ENCODE data around the gene PPEF2.
A peak's percentile ranks its signal among the peaks of the same experiment; 100 is the strongest.

PPEF2 gene

GRCh38 chr4:75858721-75859120 lies 43.5 kb downstream of the PPEF2 start:
- Histone ChIP-seq H3K9ac (ENCODE audit: low read length) (no peak overlapping the region), H3K27ac (ENCODE audit: low read length) (no peak overlapping the region), H3K4me3 (ENCODE audit: low read length) (no peak overlapping the region), H2AFZ (ENCODE audit: low read length) (no peak overlapping the region), H3F3A (ENCODE audit: insufficient read depth, low read length) (no peaks in the 10 kb centered on the region), H3K27me3 (replicated peaks; ENCODE audit: insufficient read depth, low read length) (no peaks in the 10 kb centered on the region), H3K4me1 (ENCODE audit: low read length) (no peaks in the 10 kb centered on the region), H3K4me2 (ENCODE audit: low read depth, low read length) (no peak overlapping the region), H3K36me3 (replicated peaks; ENCODE audit: insufficient read depth, low read length) (no peaks in the 10 kb centered on the region), H3K9me2 (replicated peaks; ENCODE audit: insufficient read depth, low read length) (no peaks in the 10 kb centered on the region), H3K79me2 (ENCODE audit: low read length) (no peaks in the 10 kb centered on the region), H3K9me3 (replicated peaks; ENCODE audit: insufficient read depth, low read length) (no peaks in the 10 kb centered on the region), H4K20me1 (ENCODE audit: insufficient read depth, low read length) (no peaks in the 10 kb centered on the region)
- no peak for DNase-seq
- no peak for TF ChIP-seq EZH2 (optimal IDR thresholded peaks at IDR 0.05; ENCODE audit: low read depth, low read length)
- TF ChIP-seq EZH2phosphoT487 (IDR thresholded peaks at IDR 0.05; ENCODE audit: low read length) = no peak
- TF ChIP-seq CTCF (IDR thresholded peaks at IDR 0.05; ENCODE audit: low read length) = no peak

GRCh38 chr4:75849461-75849860 lies 52.8 kb downstream of the PPEF2 start:
- H3K9me2 ChIP-seq (replicated peaks; ENCODE audit: insufficient read depth, low read length) = no peaks in the 10 kb centered on the region
- H3K36me3 ChIP-seq (replicated peaks; ENCODE audit: insufficient read depth, low read length) = no peaks in the 10 kb centered on the region
- H3K79me2 ChIP-seq (ENCODE audit: low read length) = no peaks in the 10 kb centered on the region
- peaks cover 11% of the 10 kb centered on the region; the same call in 1 of the 2 replicates for H3K4me1 ChIP-seq (ENCODE audit: low read length)
- no peak overlapping the region for H3K9ac ChIP-seq (ENCODE audit: low read length)
- no peak overlapping the region for H3K27ac ChIP-seq (ENCODE audit: low read length)
- H2AFZ ChIP-seq (ENCODE audit: low read length) = no peak overlapping the region
- no peak overlapping the region for H3K4me2 ChIP-seq (ENCODE audit: low read depth, low read length)
- no peaks in the 10 kb centered on the region for H3F3A ChIP-seq (ENCODE audit: insufficient read depth, low read length)
- no peaks in the 10 kb centered on the region for H3K27me3 ChIP-seq (replicated peaks; ENCODE audit: insufficient read depth, low read length)
- no peaks in the 10 kb centered on the region for H4K20me1 ChIP-seq (ENCODE audit: insufficient read depth, low read length)
- DNase-seq = no peak
- no peak for TF ChIP-seq CTCF (IDR thresholded peaks at IDR 0.05; ENCODE audit: low read length)
- no peak for TF ChIP-seq EZH2 (optimal IDR thresholded peaks at IDR 0.05; ENCODE audit: low read depth, low read length)
- TF ChIP-seq EZH2phosphoT487 (IDR thresholded peaks at IDR 0.05; ENCODE audit: low read length) = no peak
- no peaks in the 10 kb centered on the region for H3K9me3 ChIP-seq (replicated peaks; ENCODE audit: insufficient read depth, low read length)
- no peak overlapping the region for H3K4me3 ChIP-seq (ENCODE audit: low read length)

- no peak for DNase-seq
Measured at GRCh38 chr4:75848891-75849290, 53.4 kb downstream of the PPEF2 start.

More at GRCh38 chr4:75848891-75849290, 53.4 kb downstream of the PPEF2 start:
- no peak overlapping the region for H3K27ac ChIP-seq (ENCODE audit: low read length)
- H3K27me3 ChIP-seq (replicated peaks; ENCODE audit: insufficient read depth, low read length) = no peaks in the 10 kb centered on the region
- no peaks in the 10 kb centered on the region for H4K20me1 ChIP-seq (ENCODE audit: insufficient read depth, low read length)
- peak overlapping the region; percentile 21; the same call in 1 of the 2 replicates for H3K4me2 ChIP-seq (ENCODE audit: low read depth, low read length)
- peaks cover 17% of the 10 kb centered on the region for H3K4me1 ChIP-seq (ENCODE audit: low read length)
- no peak overlapping the region for H3K9ac ChIP-seq (ENCODE audit: low read length)
- H3K4me3 ChIP-seq (ENCODE audit: low read length) = no peak overlapping the region
- H3K9me2 ChIP-seq (replicated peaks; ENCODE audit: insufficient read depth, low read length) = no peaks in the 10 kb centered on the region
- H3K9me3 ChIP-seq (replicated peaks; ENCODE audit: insufficient read depth, low read length) = no peaks in the 10 kb centered on the region
- H2AFZ ChIP-seq (ENCODE audit: low read length) = 0 out of 2 replicates have a peak overlapping the region, but pooled peaks have one; percentile 56
- H3F3A ChIP-seq (ENCODE audit: insufficient read depth, low read length) = no peaks in the 10 kb centered on the region
- no peaks in the 10 kb centered on the region for H3K79me2 ChIP-seq (ENCODE audit: low read length)
- no peaks in the 10 kb centered on the region for H3K36me3 ChIP-seq (replicated peaks; ENCODE audit: insufficient read depth, low read length)
- TF ChIP-seq EZH2 (optimal IDR thresholded peaks at IDR 0.05; ENCODE audit: low read depth, low read length) (no peak), EZH2phosphoT487 (IDR thresholded peaks at IDR 0.05; ENCODE audit: low read length) (no peak), CTCF (IDR thresholded peaks at IDR 0.05; ENCODE audit: low read length) (no peak)
